Measurements from ENCODE around the gene NTF4. TPM values are rescaled to one million over a fixed set of nuclear protein-coding genes. Genes with fewer than 3 reads are reported as not detected.
A peak's percentile ranks its signal among the peaks of the same experiment; 100 is the strongest.

The NTF4 gene, protein sequence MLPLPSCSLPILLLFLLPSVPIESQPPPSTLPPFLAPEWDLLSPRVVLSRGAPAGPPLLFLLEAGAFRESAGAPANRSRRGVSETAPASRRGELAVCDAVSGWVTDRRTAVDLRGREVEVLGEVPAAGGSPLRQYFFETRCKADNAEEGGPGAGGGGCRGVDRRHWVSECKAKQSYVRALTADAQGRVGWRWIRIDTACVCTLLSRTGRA
- total RNA-seq = not detected
- total RNA-seq (2013) = not detected

DNA sequence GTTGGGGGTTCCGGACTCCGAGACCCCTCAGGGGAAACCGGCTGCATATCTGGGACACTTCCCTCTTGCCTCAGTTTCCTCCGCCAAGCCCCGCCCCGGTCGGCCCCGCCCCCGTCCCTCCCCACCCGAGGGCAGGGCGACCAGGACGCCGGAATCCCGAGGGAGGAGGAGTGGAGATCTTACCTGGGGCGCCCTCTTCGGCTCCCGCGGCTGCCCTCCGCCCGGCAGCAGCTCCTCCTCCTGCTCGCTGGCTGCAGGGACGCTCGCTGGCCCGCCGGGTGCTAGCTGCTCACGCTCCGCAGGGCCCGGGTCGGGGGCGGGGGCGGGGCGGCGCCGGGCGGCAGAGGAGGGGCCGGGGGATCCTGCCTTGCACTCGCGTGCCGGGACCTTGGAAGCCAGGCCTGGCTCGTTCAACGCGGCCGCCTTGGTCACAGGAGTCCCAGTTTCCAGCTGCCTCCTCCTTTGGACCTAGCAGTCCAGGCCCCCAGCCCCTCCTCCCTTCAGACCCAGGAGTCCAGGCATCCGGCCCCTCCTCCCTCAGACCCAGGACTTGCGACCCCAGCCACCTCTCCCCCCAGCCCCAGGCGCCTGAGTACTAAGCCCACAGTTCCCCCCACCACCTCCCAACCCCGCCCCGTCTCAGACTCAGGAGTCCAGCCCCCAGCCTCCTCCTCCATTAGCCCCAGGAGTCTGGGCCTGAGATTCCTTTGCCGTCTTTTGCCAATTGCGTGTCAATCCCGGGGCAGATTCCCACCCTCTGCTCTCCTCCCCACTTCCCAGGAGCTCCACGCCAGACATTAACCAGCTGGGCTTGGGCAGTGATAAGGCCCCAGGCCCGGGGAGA, at the start of gene NTF4:
NTF4 (minus strand) TSS at position 51 of the 844 bp plus-strand sequence. CDS start 2,821 bp downstream, outside the sequence.
- WGBS (ENCODE audit: insufficient coverage) = 6% methylated on average over 52 of the region's 53 CpGs
- Histone ChIP-seq H3K36me3 (ENCODE audit: control insufficient read depth, insufficient read depth, low read length) (no peaks in the 10 kb centered on the region), H3K27me3 (ENCODE audit: control insufficient read depth, insufficient read depth, low read length) (peaks cover 8% of the 10 kb centered on the region), H3K4me3 (ENCODE audit: low read length) (no peak within 1 kb of the TSS), H3K4me1 (ENCODE audit: control insufficient read depth, insufficient read depth, low read length) (no peaks in the 10 kb centered on the region), H3K9me3 (ENCODE audit: control insufficient read depth, insufficient read depth, low read length) (no peaks in the 10 kb centered on the region), H3K27ac (ENCODE audit: low read length) (no peak within 1 kb of the TSS)
- TF ChIP-seq, protein P1, sequence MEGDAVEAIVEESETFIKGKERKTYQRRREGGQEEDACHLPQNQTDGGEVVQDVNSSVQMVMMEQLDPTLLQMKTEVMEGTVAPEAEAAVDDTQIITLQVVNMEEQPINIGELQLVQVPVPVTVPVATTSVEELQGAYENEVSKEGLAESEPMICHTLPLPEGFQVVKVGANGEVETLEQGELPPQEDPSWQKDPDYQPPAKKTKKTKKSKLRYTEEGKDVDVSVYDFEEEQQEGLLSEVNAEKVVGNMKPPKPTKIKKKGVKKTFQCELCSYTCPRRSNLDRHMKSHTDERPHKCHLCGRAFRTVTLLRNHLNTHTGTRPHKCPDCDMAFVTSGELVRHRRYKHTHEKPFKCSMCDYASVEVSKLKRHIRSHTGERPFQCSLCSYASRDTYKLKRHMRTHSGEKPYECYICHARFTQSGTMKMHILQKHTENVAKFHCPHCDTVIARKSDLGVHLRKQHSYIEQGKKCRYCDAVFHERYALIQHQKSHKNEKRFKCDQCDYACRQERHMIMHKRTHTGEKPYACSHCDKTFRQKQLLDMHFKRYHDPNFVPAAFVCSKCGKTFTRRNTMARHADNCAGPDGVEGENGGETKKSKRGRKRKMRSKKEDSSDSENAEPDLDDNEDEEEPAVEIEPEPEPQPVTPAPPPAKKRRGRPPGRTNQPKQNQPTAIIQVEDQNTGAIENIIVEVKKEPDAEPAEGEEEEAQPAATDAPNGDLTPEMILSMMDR (IDR thresholded peaks at IDR 0.05) = no peak
- Mint-ChIP-seq H3K4me1 (no peaks in the 10 kb centered on the region), H3K27me3 (ENCODE audit: low read depth in 2 of 2) (peaks cover 46 to 51% of the 10 kb centered on the region in 2 donors), H3K9me3 (no peaks in the 10 kb centered on the region), H3K36me3 (no peaks in the 10 kb centered on the region), H3K4me3 (no peak within 1 kb of the TSS), H3K27ac (no peak within 1 kb of the TSS)
- intact Hi-C loops (cut with micrococcal nuclease) = no loop called here
- DNase-seq = no peak
- peak in 1 of 3 donors; percentile 26 for ATAC-seq

DNA sequence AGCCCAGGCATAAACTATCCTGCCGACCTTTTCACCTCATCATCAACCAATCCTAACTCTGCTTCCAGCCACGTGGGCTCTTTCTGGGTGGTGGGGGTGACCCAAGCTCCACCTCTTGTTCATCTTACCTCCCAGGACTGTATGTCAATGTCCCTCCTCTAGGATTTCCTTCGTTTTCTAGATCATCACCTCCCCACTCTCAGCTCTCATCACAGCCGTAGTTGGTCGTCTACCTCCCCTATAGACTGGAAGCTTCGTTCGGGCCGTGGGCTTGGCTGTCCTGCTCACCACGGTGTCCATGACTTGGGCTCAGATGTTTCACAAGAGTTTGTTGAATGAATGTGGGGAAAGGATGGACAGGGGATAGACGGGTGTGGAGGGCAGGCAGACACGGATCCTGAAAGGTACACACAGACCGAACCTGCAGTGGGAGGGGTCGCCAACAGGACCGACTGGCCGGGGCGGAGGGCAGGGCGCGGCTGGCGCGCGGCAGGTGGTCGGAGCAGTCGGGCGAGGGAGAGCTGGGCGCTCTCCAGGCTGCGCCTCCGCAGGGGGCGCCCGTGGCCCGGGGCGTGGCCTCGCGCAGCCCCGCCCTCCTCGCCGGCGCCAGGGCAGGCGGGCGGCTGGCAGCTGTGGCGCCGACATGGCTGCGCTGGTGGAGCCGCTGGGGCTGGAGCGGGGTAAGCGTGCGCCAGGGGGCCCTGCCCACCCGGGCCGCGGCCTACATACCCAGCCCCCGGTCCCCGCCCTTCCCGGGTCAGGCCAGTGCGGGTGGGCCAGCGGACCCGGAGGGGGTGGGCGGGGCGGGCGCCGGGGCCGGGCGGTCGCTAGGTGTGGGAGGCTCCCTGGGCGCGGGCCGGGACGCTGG, 49.4 kb upstream of the NTF4 start, which contains the start of gene LIN7B:
LIN7B (plus strand) TSS at position 609 of the 868 bp plus-strand sequence; CDS start at position 644, 35 bp downstream.
- Mint-ChIP-seq H3K9me3 (no peaks in the 10 kb centered on the region), H3K27ac (peak within 1 kb of the TSS in 1 of 2 donors; percentile 86), H3K36me3 (no peaks in the 10 kb centered on the region), H3K4me3 (peak within 1 kb of the TSS; percentile 89), H3K27me3 (ENCODE audit: low read depth in 2 of 2) (no peaks in the 10 kb centered on the region), H3K4me1 (peaks cover 24 to 45% of the 10 kb centered on the region in 2 donors)
- TF ChIP-seq, protein P1 (IDR thresholded peaks at IDR 0.05) = peak; percentile 76
- DNase-seq = peak; percentile 84 to 92
- ATAC-seq = peak; percentile 60 to 80 (median 67)
- Histone ChIP-seq H3K27ac (ENCODE audit: low read length) (no peak within 1 kb of the TSS), H3K36me3 (ENCODE audit: control insufficient read depth, insufficient read depth, low read length) (no peaks in the 10 kb centered on the region), H3K4me3 (ENCODE audit: low read length) (peak within 1 kb of the TSS; percentile 53), H3K4me1 (ENCODE audit: control insufficient read depth, insufficient read depth, low read length) (peaks cover 30% of the 10 kb centered on the region), H3K9me3 (ENCODE audit: control insufficient read depth, insufficient read depth, low read length) (no peaks in the 10 kb centered on the region), H3K27me3 (ENCODE audit: control insufficient read depth, insufficient read depth, low read length) (no peaks in the 10 kb centered on the region)
- intact Hi-C loops (cut with micrococcal nuclease) = no loop called here
- WGBS (ENCODE audit: insufficient coverage) = under 1% methylated on average over 65 of the region's 66 CpGs

DNA sequence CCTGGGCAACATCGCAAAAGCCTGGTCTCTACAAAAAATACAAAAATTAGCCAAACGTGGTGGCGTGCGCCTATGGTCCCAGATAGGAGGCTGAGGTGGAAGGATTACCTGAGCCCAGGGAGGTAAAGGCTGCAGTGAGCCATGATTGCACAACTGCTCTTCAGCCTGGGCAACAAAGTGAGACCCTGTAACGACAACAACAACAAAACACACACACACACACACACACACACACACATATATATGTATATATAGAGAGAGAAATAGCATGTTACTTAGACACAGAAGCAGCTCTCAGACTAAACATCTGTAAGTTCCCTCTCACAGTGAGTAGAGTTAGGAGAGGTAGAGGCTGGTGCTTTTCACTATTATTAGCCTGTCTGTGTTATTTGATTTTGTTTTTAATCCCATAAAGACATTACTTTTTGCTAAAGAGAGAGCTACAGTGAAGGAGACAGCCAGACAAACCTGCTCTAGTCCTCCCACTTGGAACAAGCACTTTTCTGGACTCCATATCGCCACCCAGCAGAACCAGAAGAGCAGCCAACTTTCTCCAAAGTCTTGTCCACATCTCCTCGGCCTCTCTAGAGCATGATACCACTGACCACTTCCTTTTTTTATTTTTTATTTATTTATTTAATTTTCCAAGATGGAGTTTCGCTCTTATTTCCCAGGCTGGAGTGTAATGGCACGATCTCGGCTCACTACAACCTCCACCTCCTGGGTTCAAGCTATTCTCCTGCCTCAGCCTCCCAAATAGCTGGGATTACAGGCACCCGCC, 46.8 kb upstream of the NTF4 start:
- Mint-ChIP-seq H3K36me3 (peaks cover 11% of the 10 kb centered on the region), H3K4me1 (peaks cover 20 to 34% of the 10 kb centered on the region in 2 donors), H3K4me3 (no peak overlapping the region), H3K27me3 (ENCODE audit: low read depth in 2 of 2) (no peaks in the 10 kb centered on the region), H3K27ac (no peak overlapping the region), H3K9me3 (no peaks in the 10 kb centered on the region)
- no peak for DNase-seq
- Histone ChIP-seq H3K4me1 (ENCODE audit: control insufficient read depth, insufficient read depth, low read length) (peaks cover 17% of the 10 kb centered on the region), H3K4me3 (ENCODE audit: low read length) (no peak overlapping the region), H3K27me3 (ENCODE audit: control insufficient read depth, insufficient read depth, low read length) (no peaks in the 10 kb centered on the region), H3K27ac (ENCODE audit: low read length) (no peak overlapping the region), H3K36me3 (ENCODE audit: control insufficient read depth, insufficient read depth, low read length) (peaks cover 14% of the 10 kb centered on the region), H3K9me3 (ENCODE audit: control insufficient read depth, insufficient read depth, low read length) (no peaks in the 10 kb centered on the region)
- ATAC-seq = no peak
- TF ChIP-seq, protein P1 (IDR thresholded peaks at IDR 0.05) = no peak
- 94% methylated on average over 10 of the region's 11 CpGs for WGBS (ENCODE audit: insufficient coverage)
- intact Hi-C loops (cut with micrococcal nuclease) = no loop called here

Data from natural killer cell (primary cell).